GM19324 (cell line): Measurements from ENCODE around the gene GIMAP8.
"Not testable (repeated sequence)": the region's sequence is repeated elsewhere in the genome, so short reads cannot be mapped to it uniquely, and the experiment has no call there.

Experiments
- ATAC-seq: cut with Tn5 transposase; IDR thresholded peaks from one replicate; pipeline ENCODE4 v1.9.1; 2021; ENCODE audit warnings: mild to moderate bottlenecking, moderate library complexity; ENCODE audit not compliant: unreplicated experiment, low FRiP score

Gene GIMAP8

DNA sequence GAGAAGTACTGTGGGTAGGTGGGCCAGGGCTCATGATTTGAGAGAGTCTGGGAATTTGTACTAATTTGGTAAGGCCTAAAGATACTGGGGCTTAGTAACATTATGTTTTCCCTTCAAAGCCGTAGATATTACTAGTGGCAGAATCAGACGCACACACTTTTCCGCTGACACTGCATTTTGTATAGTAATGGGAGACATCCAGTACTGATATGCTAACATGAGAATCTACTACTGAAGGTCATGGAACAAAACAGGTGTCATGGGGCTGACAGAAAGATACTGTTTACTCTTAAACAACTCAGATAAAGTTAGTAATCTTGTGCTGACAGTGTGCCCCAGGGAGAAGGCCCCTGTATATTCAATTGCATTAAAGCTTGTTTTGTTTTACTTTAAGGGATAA is 53.2 kb downstream of the GIMAP8 start:
- no peak for ATAC-seq

DNA sequence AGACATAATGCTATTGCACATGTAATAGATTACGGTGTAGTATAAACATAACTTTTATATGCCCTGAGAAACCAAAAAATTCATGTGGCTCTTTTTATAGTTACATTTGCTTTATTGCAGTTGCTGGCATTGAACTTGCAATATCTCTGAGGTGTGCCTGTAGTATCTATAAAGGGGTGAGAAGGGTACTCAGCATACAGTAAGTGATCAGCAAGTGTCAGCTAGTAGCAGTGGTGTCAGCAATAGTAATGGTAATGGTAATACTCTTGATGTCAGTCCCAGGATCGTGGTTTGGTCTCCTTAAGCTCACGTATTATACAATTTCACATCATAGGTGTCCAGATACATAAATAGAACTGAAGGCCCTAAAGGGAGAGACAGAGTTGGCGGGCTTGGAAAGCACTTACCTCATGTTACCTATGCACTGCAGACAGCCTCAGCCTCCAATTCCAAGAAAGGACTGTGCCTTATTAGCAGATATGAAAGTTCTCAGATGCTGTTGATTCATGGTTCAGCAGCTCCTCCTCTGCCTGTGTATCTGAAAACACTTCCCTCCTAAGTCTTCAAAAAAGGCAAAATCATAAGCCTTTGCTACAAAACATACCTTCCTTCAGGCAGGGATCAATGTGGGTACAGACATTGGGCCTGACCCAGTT is 57.6 kb downstream of the GIMAP8 start:
- no peak for ATAC-seq

DNA sequence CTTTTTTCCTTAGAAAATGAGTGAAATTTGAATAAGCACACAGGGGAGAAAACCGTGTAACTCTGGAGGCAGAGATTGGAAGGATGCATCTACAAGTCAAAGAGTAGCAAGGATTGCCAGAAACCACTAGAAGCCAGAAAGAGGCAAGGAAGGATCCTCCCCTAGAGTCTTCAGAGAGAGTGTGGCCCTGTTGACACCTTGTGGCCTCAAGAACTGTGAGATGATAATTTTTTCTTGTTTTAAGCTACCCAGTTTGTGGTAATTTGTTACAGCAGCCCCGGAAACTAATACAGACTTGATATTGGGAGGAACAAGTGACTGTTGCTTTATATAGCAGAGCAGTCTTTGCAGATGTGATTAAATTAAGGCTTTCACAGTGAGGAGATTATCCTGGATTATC is 60.6 kb downstream of the GIMAP8 start:
- ATAC-seq = no peak

DNA sequence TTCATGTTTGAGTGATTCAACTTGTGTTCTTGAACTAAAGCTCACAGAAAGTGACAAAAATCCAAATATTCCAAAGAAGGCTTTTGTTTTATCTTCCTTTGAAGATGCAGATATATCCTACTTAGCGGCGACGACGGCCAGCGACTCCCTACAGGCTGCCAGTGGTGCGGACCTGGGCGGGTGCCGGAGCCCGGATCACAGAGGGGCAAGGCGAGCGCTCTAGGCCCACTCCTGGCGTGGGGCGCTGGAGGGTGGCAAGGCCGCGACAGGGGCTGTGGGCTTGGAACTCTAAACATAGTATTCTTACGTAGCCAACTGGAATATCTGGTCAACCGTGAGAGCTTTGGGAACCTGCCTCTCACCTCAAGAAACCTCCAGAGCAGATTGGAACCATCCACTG is 63.3 kb downstream of the GIMAP8 start:
- ATAC-seq = no peak

DNA sequence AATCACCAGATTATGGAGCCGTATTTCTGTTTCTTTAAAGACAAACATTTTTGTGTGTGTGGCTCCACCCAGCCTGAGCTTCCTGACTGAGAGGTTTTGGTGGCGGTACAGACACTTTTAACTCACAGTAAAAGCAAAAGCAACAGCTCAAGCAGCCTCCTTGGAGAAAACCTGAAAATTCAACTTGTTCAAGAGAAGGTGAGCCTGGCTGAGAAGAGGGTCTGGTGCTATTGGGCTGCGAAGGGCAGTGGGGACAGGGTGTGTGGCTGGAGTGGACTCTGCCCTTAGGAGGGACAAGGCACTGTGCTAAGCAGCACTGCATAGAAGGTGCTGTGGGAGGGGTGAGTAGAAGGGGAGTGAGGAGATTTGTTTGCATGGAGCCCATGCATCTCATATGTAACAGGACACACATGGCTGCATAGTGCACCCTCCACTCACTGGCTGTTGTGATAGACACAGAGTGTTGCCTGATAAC is 64.4 kb downstream of the GIMAP8 start, which contains the start of gene GIMAP7:
Gene GIMAP7, plus strand, starts transcription at position 125 of the 475 bp plus-strand sequence. CDS start 5,103 bp downstream, outside the sequence.
- peak; percentile 54 for ATAC-seq

DNA sequence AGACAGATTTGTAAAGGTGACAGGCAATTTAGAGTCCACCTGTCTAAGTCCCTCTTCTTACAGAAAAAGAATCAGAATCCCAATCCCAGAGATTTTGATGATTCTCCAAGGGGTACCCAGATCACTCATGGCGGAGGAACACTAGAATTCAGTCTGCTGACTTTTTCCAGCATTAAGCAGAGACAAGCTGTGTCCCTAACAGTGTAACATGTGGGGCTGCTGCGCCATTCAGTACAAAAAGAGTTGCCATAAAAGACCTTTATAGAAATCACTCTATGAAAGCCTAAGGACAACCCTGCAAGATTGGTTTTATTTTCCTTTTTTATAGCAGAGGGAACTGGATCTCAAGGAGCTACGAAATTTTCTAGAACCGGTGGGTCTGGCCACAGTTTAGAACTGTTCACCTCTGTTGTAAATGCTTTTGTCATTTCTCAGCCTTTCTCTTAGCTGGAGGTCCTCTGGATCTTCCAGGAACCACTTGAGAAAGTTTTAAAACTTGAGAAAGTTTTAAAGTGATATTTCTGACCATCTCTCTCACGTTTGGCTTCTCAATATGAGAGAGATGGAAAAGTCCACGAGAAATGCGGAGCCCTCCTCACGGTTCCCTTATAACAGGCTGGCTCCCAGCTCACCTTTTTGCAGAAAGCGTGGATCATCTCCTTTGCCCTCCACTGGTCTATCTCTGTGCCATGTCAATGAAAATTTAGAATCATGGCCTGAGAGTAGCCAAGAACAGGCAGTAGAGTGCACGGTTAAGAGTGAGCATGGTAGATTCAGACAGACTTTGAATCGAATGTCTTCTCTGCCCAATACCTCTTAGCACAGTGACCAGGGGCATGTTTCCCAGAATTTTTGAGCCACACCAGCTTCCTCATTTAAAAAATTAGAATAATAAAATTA is 65.1 kb downstream of the GIMAP8 start:
- ATAC-seq = no peak

DNA sequence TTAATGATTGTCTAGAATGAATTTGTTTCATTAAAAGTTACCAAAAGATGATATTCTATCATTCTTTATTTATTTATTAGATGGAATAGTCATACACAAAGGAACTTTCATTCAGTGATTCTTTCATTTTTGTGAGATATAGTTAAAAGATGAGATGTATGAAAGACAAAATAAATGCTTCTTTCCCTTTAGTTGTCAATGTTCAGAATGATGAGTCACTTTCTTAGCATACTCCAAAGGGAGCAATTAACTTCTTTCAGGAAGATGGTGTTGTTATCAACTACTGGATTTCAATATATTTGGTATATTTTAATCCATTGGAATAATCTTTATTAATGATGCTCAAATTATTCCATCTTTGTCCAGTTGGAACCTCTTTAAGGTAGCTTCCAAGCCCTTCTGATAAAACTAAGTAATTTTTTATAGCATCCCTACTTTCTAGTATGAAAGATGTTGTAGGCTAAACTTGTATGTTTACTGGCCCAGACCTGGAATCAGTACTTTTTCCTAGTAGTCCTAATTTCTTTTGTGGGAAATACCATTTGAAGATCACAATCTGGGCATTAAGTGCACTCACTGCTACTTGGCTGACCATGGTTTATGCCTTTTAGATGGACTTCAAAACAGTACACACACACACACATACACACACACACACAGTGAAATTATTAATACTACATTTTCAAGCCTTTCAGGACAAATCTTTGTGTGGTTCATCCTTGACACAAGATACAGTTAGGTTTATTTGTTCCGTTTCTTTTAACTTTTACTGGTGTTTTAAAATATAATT is 66.7 kb downstream of the GIMAP8 start:
- ATAC-seq = no peak

DNA sequence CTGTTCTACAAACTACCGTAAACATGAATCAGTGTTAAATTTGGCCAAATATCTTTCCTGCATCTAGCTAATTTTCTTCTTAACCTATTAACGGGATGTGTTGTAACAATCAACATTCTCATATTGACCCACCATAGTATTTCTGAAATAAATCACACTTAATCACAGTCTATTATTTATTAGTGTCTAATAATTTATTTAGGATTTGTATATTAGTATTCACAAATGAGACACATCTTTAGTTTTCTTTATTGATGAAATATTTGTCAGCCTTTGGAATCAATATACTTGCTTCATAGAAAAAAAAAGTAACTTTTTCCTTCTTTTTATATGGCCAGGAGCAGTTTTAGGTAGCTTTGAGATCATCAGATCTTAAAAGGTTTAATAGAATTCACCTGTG is 68.9 kb downstream of the GIMAP8 start:
- no peak for ATAC-seq

DNA sequence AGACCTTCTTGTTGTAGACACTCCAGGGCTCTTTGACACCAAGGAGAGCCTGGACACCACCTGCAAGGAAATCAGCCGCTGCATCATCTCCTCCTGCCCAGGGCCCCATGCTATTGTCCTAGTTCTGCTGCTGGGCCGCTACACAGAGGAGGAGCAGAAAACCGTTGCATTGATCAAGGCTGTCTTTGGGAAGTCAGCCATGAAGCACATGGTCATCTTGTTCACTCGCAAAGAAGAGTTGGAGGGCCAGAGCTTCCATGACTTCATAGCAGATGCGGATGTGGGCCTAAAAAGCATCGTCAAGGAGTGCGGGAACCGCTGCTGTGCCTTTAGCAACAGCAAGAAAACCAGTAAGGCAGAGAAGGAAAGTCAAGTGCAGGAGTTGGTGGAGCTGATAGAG is 69.7 kb downstream of the GIMAP8 start:
- no peak for ATAC-seq

DNA sequence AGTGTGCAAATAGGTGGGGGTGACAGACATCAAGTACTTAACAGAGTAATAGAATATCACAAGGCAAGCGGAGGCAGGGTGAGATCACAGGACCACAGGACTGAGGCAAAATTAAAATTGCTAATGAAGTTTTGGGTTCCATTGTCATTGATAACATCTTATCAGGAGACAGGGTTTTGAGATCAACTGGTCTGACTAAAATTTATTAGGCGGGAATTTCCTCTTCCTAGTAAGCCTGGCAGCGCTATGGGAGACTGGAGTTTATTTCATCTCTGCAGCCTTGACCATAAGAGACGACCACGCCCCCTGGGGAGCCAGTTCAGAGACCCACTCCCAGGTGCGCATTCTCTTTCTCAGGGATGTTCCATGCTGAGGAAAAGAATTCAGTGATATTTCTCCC is 72.5 kb downstream of the GIMAP8 start:
- not testable (repeated sequence) for ATAC-seq

DNA sequence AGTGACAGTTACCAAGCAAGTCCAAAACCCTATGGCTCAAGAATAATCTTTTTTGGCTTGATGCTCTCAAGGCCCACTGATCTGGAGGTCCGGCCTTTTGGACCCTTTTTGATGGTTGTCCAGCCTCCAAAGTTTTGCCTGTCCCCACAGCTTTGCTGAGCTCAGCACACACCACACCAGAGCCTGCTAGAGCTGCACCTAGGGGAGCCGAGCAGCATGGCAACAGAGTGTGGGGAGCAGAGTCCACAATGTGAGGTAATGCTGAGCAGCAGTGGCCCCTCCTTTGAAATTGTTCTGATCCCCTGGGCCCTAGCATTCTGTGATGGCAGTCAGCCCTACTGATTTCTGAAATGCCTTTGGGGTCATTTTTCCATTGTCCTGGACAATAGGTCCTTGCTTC is 73.6 kb downstream of the GIMAP8 start:
- no peak for ATAC-seq
